Ovary (tissue), 3 donors: ENCODE data around the gene SNX7.

Experiments used
- CTCF ChIP-seq, 3 donors: fragments of 450-650 bp in 2 of 3; fragments of 200-600 bp in 1 of 3; IDR thresholded peaks; one replicate each; pipeline versions ENCODE4 v1.5.1 to v1.8.0; 2016 to 2022; ENCODE audit warnings: antibody characterized with exemption in 3 of 3, mild to moderate bottlenecking in 1 of 3
- EP300 ChIP-seq: sonication (generic); formaldehyde crosslinking; IDR thresholded peaks from one replicate; pipeline ENCODE4 v1.6.1; 2017; ENCODE audit warnings: antibody characterized with exemption
- donor health status: DM: no; HTN: no; CAD: no.

GRCh38 chr1:98791498-98791897 lies 130.0 kb downstream of the SNX7 start:
- TF ChIP-seq CTCF (IDR thresholded peaks at IDR 0.05) (no peak), EP300 (no peak)
